Measurements from ENCODE around the gene BMP2K. TPM values are rescaled to one million over a fixed set of nuclear protein-coding genes. Genes with fewer than 3 reads are reported as not detected.

Gene BMP2K
- total and polyA plus RNA-seq, 2 donors (not counting 1 experiment from before 2014, with no cell fraction given), result 54.8 to 126 TPM

DNA sequence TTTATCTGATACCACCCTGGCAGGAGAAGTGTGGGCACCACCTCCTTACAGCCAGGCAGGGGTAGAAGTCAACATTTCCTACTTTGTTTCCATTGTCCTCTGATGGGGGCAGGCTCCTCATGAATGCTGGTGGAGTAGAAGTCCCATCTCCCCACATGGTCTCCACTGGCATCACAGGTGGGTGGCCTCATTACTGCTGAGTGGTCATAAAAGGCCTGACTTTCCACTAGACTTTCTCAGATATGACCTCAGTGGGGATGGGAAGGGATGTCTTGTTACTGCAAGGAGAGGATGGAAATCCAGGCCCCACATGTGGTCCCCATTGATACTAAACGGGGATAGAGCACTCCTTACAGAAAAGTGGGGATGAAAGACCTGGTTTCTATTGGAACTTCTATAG lies 18.6 kb upstream of the BMP2K start:
- Histone ChIP-seq H3K36me3 (ENCODE audit: control insufficient read depth, insufficient read depth, low read length) (no peaks in the 10 kb centered on the region), H3K4me3 (replicated peaks in 1 of 4; ENCODE audit: control extremely low read depth in 1 of 4, insufficient read depth in 1 of 4, low read depth in 3 of 4, low read length in 4 of 4) (no peak overlapping the region), H3K27ac (ENCODE audit: insufficient read depth, low read length) (no peak overlapping the region), H3K79me2 (ENCODE audit: control insufficient read depth, insufficient read depth, low read length) (no peaks in the 10 kb centered on the region), H4K20me1 (ENCODE audit: control insufficient read depth, extremely low read depth, insufficient read depth, low read length) (no peaks in the 10 kb centered on the region), H3K9ac (ENCODE audit: insufficient read depth, low read length) (no peak overlapping the region), H2AFZ (ENCODE audit: low read length) (no peak overlapping the region), H3K27me3 (ENCODE audit: control insufficient read depth, insufficient read depth, low read length) (no peaks in the 10 kb centered on the region), H3K4me1 (ENCODE audit: control insufficient read depth, extremely low read depth, insufficient read depth, low read length) (no peaks in the 10 kb centered on the region), H3K4me2 (ENCODE audit: extremely low read depth, insufficient read depth, low read length) (no peak overlapping the region), H3K9me3 (ENCODE audit: control insufficient read depth, insufficient read depth, low read depth, low read length) (no peaks in the 10 kb centered on the region)
- TF ChIP-seq, protein P1, sequence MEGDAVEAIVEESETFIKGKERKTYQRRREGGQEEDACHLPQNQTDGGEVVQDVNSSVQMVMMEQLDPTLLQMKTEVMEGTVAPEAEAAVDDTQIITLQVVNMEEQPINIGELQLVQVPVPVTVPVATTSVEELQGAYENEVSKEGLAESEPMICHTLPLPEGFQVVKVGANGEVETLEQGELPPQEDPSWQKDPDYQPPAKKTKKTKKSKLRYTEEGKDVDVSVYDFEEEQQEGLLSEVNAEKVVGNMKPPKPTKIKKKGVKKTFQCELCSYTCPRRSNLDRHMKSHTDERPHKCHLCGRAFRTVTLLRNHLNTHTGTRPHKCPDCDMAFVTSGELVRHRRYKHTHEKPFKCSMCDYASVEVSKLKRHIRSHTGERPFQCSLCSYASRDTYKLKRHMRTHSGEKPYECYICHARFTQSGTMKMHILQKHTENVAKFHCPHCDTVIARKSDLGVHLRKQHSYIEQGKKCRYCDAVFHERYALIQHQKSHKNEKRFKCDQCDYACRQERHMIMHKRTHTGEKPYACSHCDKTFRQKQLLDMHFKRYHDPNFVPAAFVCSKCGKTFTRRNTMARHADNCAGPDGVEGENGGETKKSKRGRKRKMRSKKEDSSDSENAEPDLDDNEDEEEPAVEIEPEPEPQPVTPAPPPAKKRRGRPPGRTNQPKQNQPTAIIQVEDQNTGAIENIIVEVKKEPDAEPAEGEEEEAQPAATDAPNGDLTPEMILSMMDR (conservative IDR thresholded peaks at IDR 0.05 in 1 of 2, IDR thresholded peaks at IDR 0.05 in 1 of 2; ENCODE audit: low read depth in 1 of 2, low read length in 2 of 2), result no peak
- no peak for TF ChIP-seq EZH2 (IDR thresholded peaks at IDR 0.05; ENCODE audit: low read length, missing control alignments)
- no peak for DNase-seq (ENCODE audit: low read depth in 2 of 2)

DNA sequence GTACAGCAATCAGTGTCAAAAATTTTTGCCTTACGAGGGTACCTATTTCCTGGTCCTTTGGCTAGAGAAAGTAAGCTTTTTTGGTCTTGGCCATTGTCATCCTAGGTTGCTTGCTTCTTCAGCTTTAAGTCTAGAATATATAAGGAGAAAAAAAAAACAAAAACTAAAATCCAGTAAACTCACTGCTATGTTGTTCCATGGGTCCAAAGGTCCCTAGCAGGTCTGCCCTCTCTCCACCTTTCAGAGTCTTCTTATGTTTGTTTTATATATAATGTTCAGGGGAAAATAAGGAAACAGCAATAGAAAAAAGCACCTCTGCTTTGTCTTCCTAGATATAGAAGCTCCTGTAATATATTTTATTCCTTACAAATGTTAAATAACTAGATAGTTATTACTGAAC lies 18.1 kb upstream of the BMP2K start:
- Histone ChIP-seq H3K36me3 (ENCODE audit: control insufficient read depth, insufficient read depth, low read length) (no peaks in the 10 kb centered on the region), H3K79me2 (ENCODE audit: control insufficient read depth, insufficient read depth, low read length) (no peaks in the 10 kb centered on the region), H3K9ac (ENCODE audit: insufficient read depth, low read length) (no peak overlapping the region), H4K20me1 (ENCODE audit: control insufficient read depth, extremely low read depth, insufficient read depth, low read length) (no peaks in the 10 kb centered on the region), H3K4me2 (ENCODE audit: extremely low read depth, insufficient read depth, low read length) (no peak overlapping the region), H2AFZ (ENCODE audit: low read length) (no peak overlapping the region), H3K27me3 (ENCODE audit: control insufficient read depth, insufficient read depth, low read length) (no peaks in the 10 kb centered on the region), H3K4me3 (replicated peaks in 1 of 4; ENCODE audit: control extremely low read depth in 1 of 4, insufficient read depth in 1 of 4, low read depth in 3 of 4, low read length in 4 of 4) (no peak overlapping the region), H3K27ac (ENCODE audit: insufficient read depth, low read length) (no peak overlapping the region), H3K4me1 (ENCODE audit: control insufficient read depth, extremely low read depth, insufficient read depth, low read length) (no peaks in the 10 kb centered on the region), H3K9me3 (ENCODE audit: control insufficient read depth, insufficient read depth, low read depth, low read length) (no peaks in the 10 kb centered on the region)
- TF ChIP-seq EZH2 (IDR thresholded peaks at IDR 0.05; ENCODE audit: low read length, missing control alignments), result no peak
- TF ChIP-seq, protein P1 (conservative IDR thresholded peaks at IDR 0.05 in 1 of 2, IDR thresholded peaks at IDR 0.05 in 1 of 2; ENCODE audit: low read depth in 1 of 2, low read length in 2 of 2), result no peak
- DNase-seq (ENCODE audit: low read depth in 2 of 2), result no peak

- no peak overlapping the region for H3K27ac ChIP-seq (ENCODE audit: insufficient read depth, low read length)
- peaks cover 4% of the 10 kb centered on the region for H3K4me1 ChIP-seq (ENCODE audit: control insufficient read depth, extremely low read depth, insufficient read depth, low read length)
- H4K20me1 ChIP-seq (ENCODE audit: control insufficient read depth, extremely low read depth, insufficient read depth, low read length), result no peaks in the 10 kb centered on the region
- H3K9me3 ChIP-seq (ENCODE audit: control insufficient read depth, insufficient read depth, low read depth, low read length), result no peaks in the 10 kb centered on the region
- TF ChIP-seq EZH2 (IDR thresholded peaks at IDR 0.05; ENCODE audit: low read length, missing control alignments), result no peak
- H3K9ac ChIP-seq (ENCODE audit: insufficient read depth, low read length), result no peak overlapping the region
- no peak for DNase-seq (ENCODE audit: low read depth in 2 of 2)
- no peaks in the 10 kb centered on the region for H3K79me2 ChIP-seq (ENCODE audit: control insufficient read depth, insufficient read depth, low read length)
- H3K27me3 ChIP-seq (ENCODE audit: control insufficient read depth, insufficient read depth, low read length), result no peaks in the 10 kb centered on the region
- H3K36me3 ChIP-seq (ENCODE audit: control insufficient read depth, insufficient read depth, low read length), result no peaks in the 10 kb centered on the region
- no peak overlapping the region for H3K4me3 ChIP-seq (replicated peaks in 1 of 4; ENCODE audit: control extremely low read depth in 1 of 4, insufficient read depth in 1 of 4, low read depth in 3 of 4, low read length in 4 of 4)
- H2AFZ ChIP-seq (ENCODE audit: low read length), result no peak overlapping the region
- no peak overlapping the region for H3K4me2 ChIP-seq (ENCODE audit: extremely low read depth, insufficient read depth, low read length)
Observed at GRCh38 chr4:78762529-78762928, 13.6 kb upstream of the BMP2K start.
